ENCODE data around the gene RTL5.

Gene RTL5

DNA sequence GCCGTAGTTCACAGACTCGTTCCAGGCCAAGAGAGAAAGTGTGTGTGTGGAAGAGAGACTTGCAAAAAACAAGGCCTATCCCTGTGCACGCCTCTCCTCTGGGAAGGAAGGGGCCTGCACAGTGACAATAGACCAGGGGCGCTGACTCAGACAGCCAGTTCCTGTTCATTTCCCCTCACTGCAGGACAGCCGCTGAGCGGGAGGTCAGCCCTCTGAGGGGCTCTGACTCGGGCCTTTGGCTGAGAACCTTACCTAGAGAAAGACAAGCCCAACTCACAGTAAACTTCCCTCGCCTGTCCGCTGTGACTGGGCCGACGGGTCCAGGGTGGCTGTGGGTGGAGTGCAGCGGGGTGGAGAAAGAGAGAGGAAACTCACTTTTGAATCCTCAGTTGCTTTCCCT lies 52.1 kb downstream of the RTL5 start:
- H3K79me2 ChIP-seq = peaks cover 3% of the 10 kb centered on the region
- no peak overlapping the region for H3K27ac ChIP-seq

DNA sequence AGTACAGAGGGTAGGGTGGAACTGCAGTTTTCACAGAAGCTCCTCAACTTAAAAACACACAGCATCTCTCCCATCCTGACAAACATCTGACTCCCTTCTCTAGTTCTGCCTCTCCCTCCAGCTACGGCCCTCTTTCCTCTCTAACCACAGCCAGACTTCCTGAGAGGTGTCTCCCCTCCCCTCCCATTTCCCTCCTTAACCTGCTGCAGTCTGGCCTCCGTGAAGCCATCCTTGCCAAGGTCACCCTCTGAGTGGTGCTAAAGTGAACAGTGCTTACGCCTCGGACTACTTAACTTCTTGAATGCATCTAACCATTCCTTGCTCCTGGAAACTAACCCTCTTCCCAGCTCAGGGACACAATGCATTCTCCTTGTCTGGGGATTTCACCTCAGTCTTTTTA lies 53.3 kb downstream of the RTL5 start:
- Histone ChIP-seq H3K79me2 (no peaks in the 10 kb centered on the region), H3K9me3 (ENCODE audit: control insufficient read depth, low read length) (no peaks in the 10 kb centered on the region), H3K4me3 (ENCODE audit: low read depth, low read length) (no peak overlapping the region), H3K4me2 (ENCODE audit: low read length) (no peak overlapping the region), H3K27me3 (ENCODE audit: control insufficient read depth, insufficient read depth, low read length) (no peaks in the 10 kb centered on the region), H3K27ac (no peak overlapping the region), H2AFZ (no peak overlapping the region), H3K4me1 (peaks cover 6% of the 10 kb centered on the region), H3K36me3 (ENCODE audit: control insufficient read depth, insufficient read depth, low read length) (no peaks in the 10 kb centered on the region), H3K9ac (no peak overlapping the region)
- TF ChIP-seq, protein P1, sequence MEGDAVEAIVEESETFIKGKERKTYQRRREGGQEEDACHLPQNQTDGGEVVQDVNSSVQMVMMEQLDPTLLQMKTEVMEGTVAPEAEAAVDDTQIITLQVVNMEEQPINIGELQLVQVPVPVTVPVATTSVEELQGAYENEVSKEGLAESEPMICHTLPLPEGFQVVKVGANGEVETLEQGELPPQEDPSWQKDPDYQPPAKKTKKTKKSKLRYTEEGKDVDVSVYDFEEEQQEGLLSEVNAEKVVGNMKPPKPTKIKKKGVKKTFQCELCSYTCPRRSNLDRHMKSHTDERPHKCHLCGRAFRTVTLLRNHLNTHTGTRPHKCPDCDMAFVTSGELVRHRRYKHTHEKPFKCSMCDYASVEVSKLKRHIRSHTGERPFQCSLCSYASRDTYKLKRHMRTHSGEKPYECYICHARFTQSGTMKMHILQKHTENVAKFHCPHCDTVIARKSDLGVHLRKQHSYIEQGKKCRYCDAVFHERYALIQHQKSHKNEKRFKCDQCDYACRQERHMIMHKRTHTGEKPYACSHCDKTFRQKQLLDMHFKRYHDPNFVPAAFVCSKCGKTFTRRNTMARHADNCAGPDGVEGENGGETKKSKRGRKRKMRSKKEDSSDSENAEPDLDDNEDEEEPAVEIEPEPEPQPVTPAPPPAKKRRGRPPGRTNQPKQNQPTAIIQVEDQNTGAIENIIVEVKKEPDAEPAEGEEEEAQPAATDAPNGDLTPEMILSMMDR (IDR thresholded peaks at IDR 0.05) = no peak

More for the DNA sequence above, 52.1 kb downstream of the RTL5 start:
- Histone ChIP-seq H3K9me3 (ENCODE audit: control insufficient read depth, low read length) (no peaks in the 10 kb centered on the region), H3K27me3 (ENCODE audit: control insufficient read depth, insufficient read depth, low read length) (no peaks in the 10 kb centered on the region), H3K4me2 (ENCODE audit: low read length) (no peak overlapping the region), H3K4me3 (ENCODE audit: low read depth, low read length) (no peak overlapping the region), H3K36me3 (ENCODE audit: control insufficient read depth, insufficient read depth, low read length) (no peaks in the 10 kb centered on the region), H3K4me1 (peaks cover 6% of the 10 kb centered on the region), H2AFZ (no peak overlapping the region), H3K9ac (no peak overlapping the region)
- TF ChIP-seq, protein P1 (IDR thresholded peaks at IDR 0.05) = no peak
